Mesenchymal stem cell (in vitro differentiated cells and primary cell): ENCODE results near the gene ADGRV1.

Source experiments
- DNase-seq: peaks from one replicate; pipeline ENCODE4 v3.0.0-alpha.2; 2013
- H2AFZ ChIP-seq: one replicate; pipeline ENCODE4 v1.6.1; 2013; ENCODE audit warnings: low read depth, mild to moderate bottlenecking, control low read depth, inconsistent platforms, low read length, moderate library complexity
- H2AK5ac ChIP-seq: 2 replicates; pipeline ENCODE4 v1.6.1; 2013; ENCODE audit warnings: low read length, moderate library complexity, mild to moderate bottlenecking, inconsistent platforms; ENCODE audit not compliant: severe bottlenecking
- H2BK120ac ChIP-seq: one replicate; pipeline ENCODE4 v1.6.1; 2013; ENCODE audit warnings: low read depth, mild to moderate bottlenecking, inconsistent platforms, low read length, moderate library complexity
- H2BK12ac ChIP-seq, 2 experiments: one replicate each; pipeline ENCODE4 v1.6.1; 2013; ENCODE audit warnings: inconsistent platforms in 2 of 2, low read length in 2 of 2, mild to moderate bottlenecking in 2 of 2, moderate library complexity in 2 of 2, control low read depth in 1 of 2
- H2BK15ac ChIP-seq: one replicate; pipeline ENCODE4 v1.6.1; 2013; ENCODE audit warnings: mild to moderate bottlenecking, low read depth, inconsistent platforms; ENCODE audit not compliant: poor library complexity, severe bottlenecking
- H2BK5ac ChIP-seq: 2 replicates; pipeline ENCODE4 v1.6.1; 2013; ENCODE audit warnings: low read depth, mild to moderate bottlenecking, low read length, control low read depth, inconsistent platforms; ENCODE audit not compliant: poor library complexity, severe bottlenecking
- H3K14ac ChIP-seq, 2 experiments: one replicate each; pipeline ENCODE4 v1.6.1; 2013; ENCODE audit warnings: inconsistent platforms in 2 of 2, low read length in 2 of 2, control low read depth in 1 of 2, mild to moderate bottlenecking in 1 of 2, moderate library complexity in 1 of 2
- H3K18ac ChIP-seq, 2 experiments: one replicate each; pipeline ENCODE4 v1.6.1; 2013; ENCODE audit warnings: inconsistent platforms in 2 of 2, low read length in 2 of 2, control low read depth in 1 of 2, low read depth in 1 of 2, mild to moderate bottlenecking in 1 of 2
- H3K23ac ChIP-seq, 2 experiments: one replicate each; pipeline ENCODE4 v1.6.1; 2013; ENCODE audit warnings: inconsistent platforms in 2 of 2, low read length in 2 of 2, mild to moderate bottlenecking in 2 of 2, moderate library complexity in 2 of 2, control low read depth in 1 of 2
- H3K27ac ChIP-seq: 2 replicates; pipeline ENCODE4 v1.5.1; 2013; ENCODE audit warnings: mild to moderate bottlenecking, moderate library complexity, low read length, control low read depth, inconsistent platforms; ENCODE audit not compliant: poor library complexity, severe bottlenecking
- H3K27me3 ChIP-seq, 2 experiments: 2 replicates each; pipeline versions ENCODE4 v1.6.1 to v1.7.0; 2013; ENCODE audit warnings: low read length in 2 of 2, mild to moderate bottlenecking in 2 of 2, moderate library complexity in 2 of 2, control low read depth in 1 of 2, inconsistent platforms in 1 of 2; ENCODE audit not compliant: control insufficient read depth in 1 of 2, insufficient read depth in 1 of 2
- H3K36me3 ChIP-seq, 2 experiments: 2 replicates each; pipeline versions ENCODE4 v1.6.1 to v1.7.0; 2013; ENCODE audit warnings: low read length in 2 of 2, control low read depth in 1 of 2, inconsistent platforms in 1 of 2, low read depth in 1 of 2, mild to moderate bottlenecking in 1 of 2; ENCODE audit not compliant: insufficient read depth in 2 of 2, control insufficient read depth in 1 of 2
- H3K4ac ChIP-seq, 2 experiments: one replicate each; pipeline ENCODE4 v1.6.1; 2013; ENCODE audit warnings: inconsistent platforms in 2 of 2, low read length in 2 of 2, mild to moderate bottlenecking in 2 of 2, moderate library complexity in 2 of 2, control low read depth in 1 of 2, low read depth in 1 of 2
- H3K4me1 ChIP-seq: 2 replicates; pipeline ENCODE4 v1.6.1; 2013; ENCODE audit warnings: low read depth, low read length, control low read depth; ENCODE audit not compliant: control insufficient read depth, insufficient read depth
- H3K4me2 ChIP-seq: 2 replicates; pipeline ENCODE4 v1.6.1; 2013; ENCODE audit warnings: low read length, mild to moderate bottlenecking, inconsistent platforms; ENCODE audit not compliant: poor library complexity, severe bottlenecking
- H3K4me3 ChIP-seq, 2 experiments: 2 replicates each; pipeline versions ENCODE4 v1.5.1 to v1.7.0; 2013; ENCODE audit warnings: low read length in 2 of 2, mild to moderate bottlenecking in 2 of 2, control low read depth in 1 of 2, low read depth in 1 of 2; ENCODE audit not compliant: insufficient read depth in 1 of 2
- H3K79me1 ChIP-seq: replicated peaks from 2 replicates; pipeline ENCODE4 v1.6.1; 2013; ENCODE audit warnings: mild to moderate bottlenecking, control low read depth, low read length, inconsistent platforms; ENCODE audit not compliant: poor library complexity, severe bottlenecking
- H3K9ac ChIP-seq: 2 replicates; pipeline ENCODE4 v1.7.0; 2013; ENCODE audit warnings: mild to moderate bottlenecking, low read length, moderate library complexity
- H3K9me3 ChIP-seq: 2 replicates; pipeline ENCODE4 v1.7.0; 2013; ENCODE audit warnings: mild to moderate bottlenecking, low read length; ENCODE audit not compliant: control insufficient read depth
- H4K8ac ChIP-seq: one replicate; pipeline ENCODE4 v1.6.1; 2013; ENCODE audit warnings: inconsistent platforms, mild to moderate bottlenecking, low read length, moderate library complexity
- H4K91ac ChIP-seq: one replicate; pipeline ENCODE4 v1.6.1; 2013; ENCODE audit warnings: mild to moderate bottlenecking, low read length, inconsistent platforms
- WGBS: methylation state at CpG from one replicate; pipeline ENCODE4 v1.1.7; 2013; ENCODE audit warnings: mixed read lengths; 5-methylcytosine and 5-hydroxymethylcytosine counted together

Gene ADGRV1

DNA sequence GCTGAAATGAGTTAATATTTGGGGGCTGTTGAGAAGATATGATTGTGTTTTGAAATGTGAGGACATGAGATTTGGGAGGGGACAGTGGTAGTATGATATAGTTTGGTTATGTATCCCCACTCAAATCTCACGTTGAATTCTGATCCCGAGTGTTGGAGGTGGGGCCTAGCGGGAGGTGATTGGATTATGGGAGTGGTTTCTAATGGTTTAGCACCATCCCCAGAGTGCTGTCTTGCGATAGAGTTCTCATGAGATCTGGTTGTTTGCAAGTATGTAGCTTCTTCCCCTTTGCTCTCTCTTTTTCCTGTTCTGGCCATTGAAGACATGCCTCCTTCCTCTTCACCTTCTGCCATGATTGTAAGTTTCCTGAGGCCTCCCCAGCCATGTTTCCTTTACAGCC lies 438.5 kb downstream of the ADGRV1 start:
- Histone ChIP-seq H2AK5ac (no peak overlapping the region), H3K4me1 (no peaks in the 10 kb centered on the region), H3K4ac (no peak overlapping the region), H2BK15ac (no peak overlapping the region), H3K27me3 (peaks cover 0 to 9% of the 10 kb centered on the region in 2 experiments), H2AFZ (no peak overlapping the region), H2BK120ac (no peak overlapping the region), H3K27ac (no peak overlapping the region), H3K9me3 (peaks cover 6% of the 10 kb centered on the region), H3K23ac (no peak overlapping the region), H4K8ac (no peak overlapping the region), H3K4me3 (no peak overlapping the region), H3K36me3 (no peaks in the 10 kb centered on the region), H3K9ac (no peak overlapping the region), H3K18ac (no peak overlapping the region), H4K91ac (no peak overlapping the region), H3K14ac (no peak overlapping the region), H2BK12ac (no peak overlapping the region), H2BK5ac (no peak overlapping the region), H3K4me2 (no peak overlapping the region), H3K79me1 (no peaks in the 10 kb centered on the region)
- no peak for DNase-seq
- WGBS = 99% methylated on average over 4 of the region's 4 CpGs

DNA sequence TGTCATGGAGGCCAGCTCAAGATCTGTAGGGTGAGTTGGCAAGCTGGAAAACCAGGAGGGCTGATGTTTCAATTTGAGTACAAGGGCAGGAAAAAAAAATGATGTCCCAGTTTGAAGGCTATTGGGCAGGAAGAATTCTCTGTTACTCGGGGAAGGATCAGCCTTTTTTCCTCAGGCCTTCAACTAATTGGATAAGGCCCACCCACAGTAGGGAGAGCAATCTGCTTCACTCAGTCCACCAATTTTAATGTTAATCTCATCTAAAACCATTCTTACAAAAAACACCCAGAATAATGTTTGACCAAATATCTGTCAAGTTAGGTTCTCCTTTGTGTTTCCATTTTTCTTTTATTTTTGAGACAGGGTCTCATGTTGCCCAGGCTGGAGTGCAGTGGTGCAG lies 442.1 kb downstream of the ADGRV1 start:
- no peak overlapping the region for H2BK12ac ChIP-seq
- peaks cover 0 to 5% of the 10 kb centered on the region in 2 experiments for H3K27me3 ChIP-seq
- H3K4me3 ChIP-seq = no peak overlapping the region
- no peak for DNase-seq
- no peak overlapping the region for H3K4ac ChIP-seq
- no peak overlapping the region for H2BK15ac ChIP-seq
- H3K9me3 ChIP-seq = peaks cover 3% of the 10 kb centered on the region
- H2BK5ac ChIP-seq = no peak overlapping the region
- H4K8ac ChIP-seq = no peak overlapping the region
- H2AK5ac ChIP-seq = no peak overlapping the region
- H4K91ac ChIP-seq = no peak overlapping the region
- no peak overlapping the region for H2AFZ ChIP-seq
- no peak overlapping the region for H3K27ac ChIP-seq
- H3K18ac ChIP-seq = no peak overlapping the region
- no peak overlapping the region for H3K14ac ChIP-seq
- no peak overlapping the region for H3K4me2 ChIP-seq
- H3K79me1 ChIP-seq = no peaks in the 10 kb centered on the region
- H3K9ac ChIP-seq = no peak overlapping the region
- no peak overlapping the region for H2BK120ac ChIP-seq
- no peaks in the 10 kb centered on the region for H3K4me1 ChIP-seq
- no peak overlapping the region for H3K23ac ChIP-seq
- no peaks in the 10 kb centered on the region for H3K36me3 ChIP-seq
- WGBS = 91% methylated on average over 1 of the region's 1 CpG

DNA sequence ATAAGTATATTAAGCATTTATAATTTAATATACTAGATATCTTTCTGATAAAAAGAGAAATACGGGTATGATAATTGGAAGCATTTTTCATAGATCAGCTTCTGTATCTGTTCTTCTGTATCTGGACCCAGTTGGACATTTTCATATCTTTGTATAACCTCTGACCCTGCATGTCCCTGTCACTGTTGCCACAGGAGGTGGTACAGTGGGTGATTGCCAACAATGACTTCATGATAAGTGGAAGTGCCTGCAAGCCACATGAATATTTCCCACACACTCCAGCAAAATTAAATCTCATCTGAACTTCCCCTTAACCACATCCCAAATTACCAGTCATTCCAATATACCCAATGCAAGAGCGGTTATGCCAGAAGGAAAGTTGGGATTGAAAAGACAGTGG lies 448.1 kb downstream of the ADGRV1 start:
- no peak overlapping the region for H2AFZ ChIP-seq
- no peak overlapping the region for H2BK12ac ChIP-seq
- H3K36me3 ChIP-seq = no peaks in the 10 kb centered on the region
- 100% methylated on average over 2 of the region's 2 CpGs for WGBS
- H4K8ac ChIP-seq = no peak overlapping the region
- no peaks in the 10 kb centered on the region for H3K27me3 ChIP-seq
- H3K4me3 ChIP-seq = no peak overlapping the region
- no peak overlapping the region for H3K27ac ChIP-seq
- no peak overlapping the region for H2BK120ac ChIP-seq
- no peak overlapping the region for H2BK5ac ChIP-seq
- no peak overlapping the region for H3K4ac ChIP-seq
- no peak overlapping the region for H3K9ac ChIP-seq
- H4K91ac ChIP-seq = no peak overlapping the region
- H3K14ac ChIP-seq = no peak overlapping the region
- H3K23ac ChIP-seq = no peak overlapping the region
- H3K4me2 ChIP-seq = no peak overlapping the region
- no peaks in the 10 kb centered on the region for H3K9me3 ChIP-seq
- no peak overlapping the region for H2BK15ac ChIP-seq
- H3K79me1 ChIP-seq = no peaks in the 10 kb centered on the region
- no peak overlapping the region for H3K18ac ChIP-seq
- no peak for DNase-seq
- no peaks in the 10 kb centered on the region for H3K4me1 ChIP-seq
- H2AK5ac ChIP-seq = no peak overlapping the region

DNA sequence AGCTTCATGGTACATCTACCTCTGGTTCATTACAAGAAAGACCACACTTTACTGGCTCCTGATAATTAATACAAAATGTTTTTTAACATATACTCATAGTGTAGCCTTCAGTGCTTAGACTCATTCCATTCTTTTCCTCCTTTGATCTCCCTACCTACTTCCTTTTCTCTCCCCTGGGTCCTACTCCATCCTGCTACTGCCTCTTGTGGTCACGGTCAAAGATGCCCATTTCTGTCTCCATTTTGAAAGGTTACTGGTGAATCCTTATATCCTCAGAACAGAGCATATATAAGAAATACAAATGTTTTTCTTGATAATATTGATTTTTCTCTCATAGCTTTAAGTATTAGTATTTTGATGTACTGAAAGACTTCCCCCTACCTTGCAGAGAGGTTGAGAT lies 448.7 kb downstream of the ADGRV1 start:
- WGBS = no CpG with 5 or more reads among the region's 1 CpG
- Histone ChIP-seq H2AFZ (no peak overlapping the region), H2BK120ac (no peak overlapping the region), H3K4me3 (no peak overlapping the region), H3K9me3 (no peaks in the 10 kb centered on the region), H3K23ac (no peak overlapping the region), H3K9ac (no peak overlapping the region), H2AK5ac (no peak overlapping the region), H3K36me3 (no peaks in the 10 kb centered on the region), H3K14ac (no peak overlapping the region), H4K8ac (no peak overlapping the region), H4K91ac (no peak overlapping the region), H3K4ac (no peak overlapping the region), H3K4me2 (no peak overlapping the region), H3K27ac (no peak overlapping the region), H3K79me1 (no peaks in the 10 kb centered on the region), H2BK12ac (no peak overlapping the region), H3K4me1 (no peaks in the 10 kb centered on the region), H2BK15ac (no peak overlapping the region), H2BK5ac (no peak overlapping the region), H3K27me3 (no peaks in the 10 kb centered on the region), H3K18ac (no peak overlapping the region)
- no peak for DNase-seq
